H9 (cell line): ENCODE results near the gene CYB5B. TPM values are rescaled to one million over a fixed set of nuclear protein-coding genes. Genes with fewer than 3 reads are reported as not detected.

Source experiments
- DNase-seq: peaks from one replicate; pipeline ENCODE4 v3.0.0-alpha.2; 2017
- H2AFZ ChIP-seq: one replicate; pipeline ENCODE4 v1.6.1; 2013; ENCODE audit warnings: mild to moderate bottlenecking, low read length, control low read depth, moderate library complexity
- H2AK5ac ChIP-seq: 2 replicates; pipeline ENCODE4 v1.6.1; 2013; ENCODE audit warnings: low read length, control low read depth, mixed read lengths; ENCODE audit not compliant: insufficient read length
- H2BK120ac ChIP-seq: one replicate; pipeline ENCODE4 v1.6.1; 2013; ENCODE audit warnings: low read depth, mild to moderate bottlenecking, low read length, control low read depth, inconsistent platforms; ENCODE audit not compliant: poor library complexity, severe bottlenecking
- H2BK12ac ChIP-seq: 2 replicates; pipeline ENCODE4 v1.6.1; 2013; ENCODE audit warnings: low read length, control low read depth, mixed read lengths, low read depth; ENCODE audit not compliant: insufficient read length
- H2BK15ac ChIP-seq: 2 replicates; pipeline ENCODE4 v1.6.1; 2013; ENCODE audit warnings: low read depth, low read length, control low read depth
- H2BK20ac ChIP-seq: one replicate; pipeline ENCODE4 v1.6.1; 2013; ENCODE audit warnings: low read depth, mild to moderate bottlenecking, low read length, control low read depth, inconsistent platforms; ENCODE audit not compliant: poor library complexity, severe bottlenecking
- H2BK5ac ChIP-seq: 2 replicates; pipeline ENCODE4 v1.6.1; 2013; ENCODE audit warnings: low read length, control low read depth, mixed read lengths; ENCODE audit not compliant: insufficient read length
- H3K14ac ChIP-seq: 2 replicates; pipeline ENCODE4 v1.6.1; 2013; ENCODE audit warnings: low read length, control low read depth; ENCODE audit not compliant: insufficient read depth
- H3K18ac ChIP-seq: 2 replicates; pipeline ENCODE4 v1.6.1; 2013; ENCODE audit warnings: low read depth, mild to moderate bottlenecking, mixed read lengths, low read length, control low read depth; ENCODE audit not compliant: insufficient read length
- H3K23ac ChIP-seq: 2 replicates; pipeline ENCODE4 v1.6.1; 2013; ENCODE audit warnings: low read length, control low read depth, mixed read lengths, low read depth; ENCODE audit not compliant: insufficient read length
- H3K23me2 ChIP-seq: 2 replicates; pipeline ENCODE4 v1.6.1; 2013; ENCODE audit warnings: low read depth, mild to moderate bottlenecking, mixed read lengths, low read length, control low read depth; ENCODE audit not compliant: insufficient read length, poor library complexity, severe bottlenecking
- H3K27ac ChIP-seq: 2 replicates; pipeline ENCODE4 v1.5.1; 2013; ENCODE audit warnings: low read length, control low read depth, mixed read lengths, low read depth; ENCODE audit not compliant: insufficient read length
- H3K27me3 ChIP-seq: 2 replicates; pipeline ENCODE4 v1.6.1; 2013; ENCODE audit warnings: low read length, control low read depth, inconsistent platforms; ENCODE audit not compliant: insufficient read depth
- H3K4ac ChIP-seq: 2 replicates; pipeline ENCODE4 v1.6.1; 2013; ENCODE audit warnings: low read depth, mild to moderate bottlenecking, control low read depth, inconsistent platforms, low read length, moderate library complexity
- H3K4me1 ChIP-seq: 2 replicates; pipeline ENCODE4 v1.6.1; 2013; ENCODE audit warnings: low read length, control low read depth, inconsistent platforms; ENCODE audit not compliant: insufficient read depth
- H3K4me2 ChIP-seq: 2 replicates; pipeline ENCODE4 v1.6.1; 2013; ENCODE audit warnings: low read length, control low read depth, mixed read lengths; ENCODE audit not compliant: insufficient read length, insufficient read depth
- H3K56ac ChIP-seq: 2 replicates; pipeline ENCODE4 v1.6.1; 2013; ENCODE audit warnings: low read depth, mild to moderate bottlenecking, mixed read lengths, low read length, control low read depth; ENCODE audit not compliant: insufficient read length
- H3K79me1 ChIP-seq: 2 replicates; pipeline ENCODE4 v1.6.1; 2013; ENCODE audit warnings: low read depth, mild to moderate bottlenecking, moderate library complexity, low read length, control low read depth, inconsistent platforms; ENCODE audit not compliant: insufficient read depth, poor library complexity, severe bottlenecking
- H3K79me2 ChIP-seq: 2 replicates; pipeline ENCODE4 v1.6.1; 2013; ENCODE audit warnings: low read length, control low read depth, inconsistent platforms; ENCODE audit not compliant: insufficient read depth
- H3K9ac ChIP-seq: 2 replicates; pipeline ENCODE4 v1.6.1; 2013; ENCODE audit warnings: low read length, control low read depth, mixed read lengths; ENCODE audit not compliant: insufficient read length; ENCODE audit errors: extremely low read depth
- H3K9me3 ChIP-seq: one replicate; pipeline ENCODE4 v1.6.1; 2013; ENCODE audit warnings: low read depth, low read length, inconsistent platforms; ENCODE audit not compliant: control insufficient read depth
- H3T11ph ChIP-seq: one replicate; pipeline ENCODE4 v1.6.1; 2013; ENCODE audit warnings: mild to moderate bottlenecking, low read length, control low read depth, inconsistent platforms
- H4K20me1 ChIP-seq: one replicate; pipeline ENCODE4 v1.6.1; 2013; ENCODE audit not compliant: control insufficient read depth, insufficient read length, insufficient read depth
- H4K5ac ChIP-seq: 2 replicates; pipeline ENCODE4 v1.6.1; 2013; ENCODE audit warnings: low read depth, mild to moderate bottlenecking, mixed read lengths, low read length, control low read depth; ENCODE audit not compliant: insufficient read length
- H4K8ac ChIP-seq: replicated peaks from 2 replicates; pipeline ENCODE4 v1.6.1; 2013; ENCODE audit warnings: low read length, control low read depth, mixed read lengths, low read depth; ENCODE audit not compliant: insufficient read length
- H4K91ac ChIP-seq: 2 replicates; pipeline ENCODE4 v1.6.1; 2013; ENCODE audit warnings: low read depth, mild to moderate bottlenecking, moderate library complexity, mixed read lengths, low read length, control low read depth; ENCODE audit not compliant: insufficient read length
- H3K27ac Mint-ChIP-seq, 3 experiments: 2 replicates in 2 of 3; 3 replicates in 1 of 3; pipeline ENCODE4 v1.8.0; 2020 to 2021; ENCODE audit warnings: mixed read lengths in 3 of 3, mild to moderate bottlenecking in 1 of 3, moderate library complexity in 1 of 3
- H3K27me3 Mint-ChIP-seq: 2 replicates; pipeline ENCODE4 v1.8.0; 2021; ENCODE audit warnings: low read depth, mild to moderate bottlenecking, moderate library complexity, mixed read lengths
- H3K36me3 Mint-ChIP-seq, 3 experiments: 2 replicates in 2 of 3; 3 replicates in 1 of 3; pipeline ENCODE4 v1.8.0; 2020 to 2021; ENCODE audit warnings: low read depth in 3 of 3, mixed read lengths in 3 of 3; ENCODE audit not compliant: insufficient read depth in 1 of 3
- H3K4me1 Mint-ChIP-seq, 2 experiments: 2 replicates each; pipeline ENCODE4 v1.8.0; 2020; ENCODE audit warnings: mixed read lengths in 2 of 2
- H3K4me3 Mint-ChIP-seq, 2 experiments: 2 replicates in 1 of 2; 3 replicates in 1 of 2; pipeline ENCODE4 v1.8.0; 2020 to 2021; ENCODE audit warnings: mild to moderate bottlenecking in 2 of 2, mixed read lengths in 2 of 2, moderate library complexity in 1 of 2
- H3K9me3 Mint-ChIP-seq, 2 experiments: 2 replicates in 1 of 2; 3 replicates in 1 of 2; pipeline ENCODE4 v1.8.0; 2020; ENCODE audit warnings: mild to moderate bottlenecking in 2 of 2, mixed read lengths in 2 of 2, moderate library complexity in 1 of 2
- WGBS: extraction: QIAGEN DNeasy Blood & Tissue Kit; methylation state at CpG from one replicate; pipeline ENCODE4 v1.1.7; 2013; ENCODE audit warnings: missing lambda C conversion rate, low lambda C conversion rate, mixed read lengths; ENCODE audit not compliant: insufficient read length; ENCODE audit errors: extremely low coverage; 5-methylcytosine and 5-hydroxymethylcytosine counted together
- total RNA-seq: library from RNA; stranded (reverse); gene quantifications from 2 replicates; pipeline ENCODE4 v1.2.1, GENCODE V29; 2021
- TF ChIP-seq, protein P1 (sequence below): fragments of 200-600 bp; sonication (generic); conservative IDR thresholded peaks from 3 replicates; pipeline ENCODE4 v1.8.0; 2021; ENCODE audit warnings: antibody characterized with exemption, mild to moderate bottlenecking

CYB5B gene
- total RNA-seq, 1 experiment from 2014 or later = 126 TPM

DNA sequence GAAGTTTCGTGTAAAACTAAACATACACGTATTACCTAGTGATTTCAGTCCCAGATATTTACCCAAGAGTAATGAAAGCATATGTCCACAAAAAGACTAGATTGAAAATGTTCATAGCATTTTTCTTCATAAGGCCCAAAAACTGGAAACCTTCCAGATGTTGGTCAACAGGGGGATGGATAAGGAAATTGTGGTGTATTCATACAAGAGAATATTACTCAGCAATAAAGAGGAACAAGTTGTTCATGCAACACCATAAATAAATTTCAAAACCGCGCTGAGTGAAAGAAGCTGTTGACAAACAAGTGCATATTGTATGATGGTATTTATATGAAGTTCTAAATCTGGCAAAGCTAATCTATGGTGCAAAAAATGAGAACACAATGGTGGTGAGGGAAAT is 87.2 kb downstream of the CYB5B start:
- Histone ChIP-seq H3K4me2 (no peak overlapping the region), H2BK5ac (no peak overlapping the region), H2AK5ac (no peak overlapping the region), H3K79me1 (no peaks in the 10 kb centered on the region), H3K27me3 (no peaks in the 10 kb centered on the region), H3K9me3 (no peaks in the 10 kb centered on the region), H4K8ac (no peak overlapping the region), H3K23me2 (no peaks in the 10 kb centered on the region), H3K14ac (no peak overlapping the region), H2AFZ (no peak overlapping the region), H4K91ac (no peak overlapping the region), H3K4me1 (no peaks in the 10 kb centered on the region; the same call in 1 of the 2 replicates), H3K56ac (no peak overlapping the region), H4K5ac (no peak overlapping the region), H3K4ac (no peak overlapping the region), H3K23ac (no peak overlapping the region), H3K27ac (no peak overlapping the region), H2BK12ac (no peak overlapping the region), H2BK15ac (no peak overlapping the region), H2BK120ac (no peak overlapping the region), H3K9ac (no peak overlapping the region), H3K79me2 (no peaks in the 10 kb centered on the region), H3T11ph (no peak overlapping the region), H4K20me1 (peaks cover 3% of the 10 kb centered on the region), H2BK20ac (no peak overlapping the region), H3K18ac (no peak overlapping the region)
- TF ChIP-seq, protein P1, sequence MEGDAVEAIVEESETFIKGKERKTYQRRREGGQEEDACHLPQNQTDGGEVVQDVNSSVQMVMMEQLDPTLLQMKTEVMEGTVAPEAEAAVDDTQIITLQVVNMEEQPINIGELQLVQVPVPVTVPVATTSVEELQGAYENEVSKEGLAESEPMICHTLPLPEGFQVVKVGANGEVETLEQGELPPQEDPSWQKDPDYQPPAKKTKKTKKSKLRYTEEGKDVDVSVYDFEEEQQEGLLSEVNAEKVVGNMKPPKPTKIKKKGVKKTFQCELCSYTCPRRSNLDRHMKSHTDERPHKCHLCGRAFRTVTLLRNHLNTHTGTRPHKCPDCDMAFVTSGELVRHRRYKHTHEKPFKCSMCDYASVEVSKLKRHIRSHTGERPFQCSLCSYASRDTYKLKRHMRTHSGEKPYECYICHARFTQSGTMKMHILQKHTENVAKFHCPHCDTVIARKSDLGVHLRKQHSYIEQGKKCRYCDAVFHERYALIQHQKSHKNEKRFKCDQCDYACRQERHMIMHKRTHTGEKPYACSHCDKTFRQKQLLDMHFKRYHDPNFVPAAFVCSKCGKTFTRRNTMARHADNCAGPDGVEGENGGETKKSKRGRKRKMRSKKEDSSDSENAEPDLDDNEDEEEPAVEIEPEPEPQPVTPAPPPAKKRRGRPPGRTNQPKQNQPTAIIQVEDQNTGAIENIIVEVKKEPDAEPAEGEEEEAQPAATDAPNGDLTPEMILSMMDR = no peak
- no peak for DNase-seq
- Mint-ChIP-seq H3K27me3 (peaks cover 2% of the 10 kb centered on the region; the same call in 1 of the 2 replicates), H3K4me1 (0 out of 4 replicates have a peak, but pooled peaks cover 2% of the 10 kb centered on the region in 2 experiments), H3K36me3 (no peaks in the 10 kb centered on the region), H3K4me3 (no peak overlapping the region), H3K27ac (no peak overlapping the region), H3K9me3 (no peaks in the 10 kb centered on the region)
- no CpG with 5 or more reads among the region's 4 CpGs for WGBS
